ENCODE results near the gene ITGA1. TPM values are rescaled to one million over a fixed set of nuclear protein-coding genes. Genes with fewer than 3 reads are reported as not detected.

Gene ITGA1
- polyA plus RNA-seq, 1 experiment: 148 TPM

GRCh38 chr5:52947208-52947607 is 159.5 kb downstream of the ITGA1 start:
- POLR2A ChIA-PET: interaction anchor here (0.6 kb wide), 1 partner anchor 91 kb away, joined by 4 read pairs; no protein-coding TSS in a partner anchor
- Histone ChIP-seq H3K9me3 (ENCODE audit: control insufficient read depth, insufficient read depth, low read length) (no peaks in the 10 kb centered on the region), H3K4me3 (ENCODE audit: low read depth, low read length) (no peak overlapping the region), H3K27me3 (ENCODE audit: control insufficient read depth, insufficient read depth, low read length) (no peaks in the 10 kb centered on the region), H3K27ac (ENCODE audit: low read depth, low read length) (no peak overlapping the region)
- CTCF ChIA-PET: interaction anchor here (1.0 to 6.6 kb wide), 7 partner anchors 15 to 150 kb away, joined by 3 to 148 read pairs (median 25); no protein-coding TSS in a partner anchor
- no peak for TF ChIP-seq CTCF (IDR thresholded peaks at IDR 0.05; ENCODE audit: low read depth, low read length)
- no peak for DNase-seq (ENCODE audit: low read depth, low spot score)

- no peak for DNase-seq (ENCODE audit: low read depth, low spot score)
- H3K4me3 ChIP-seq (ENCODE audit: low read depth, low read length): no peak overlapping the region
- no peak overlapping the region for H3K27ac ChIP-seq (ENCODE audit: low read depth, low read length)
- TF ChIP-seq CTCF (IDR thresholded peaks at IDR 0.05; ENCODE audit: low read depth, low read length): no peak
- no peaks in the 10 kb centered on the region for H3K9me3 ChIP-seq (ENCODE audit: control insufficient read depth, insufficient read depth, low read length)
- ChIA-PET POLR2A (interaction anchor here (0.6 kb wide), 1 partner anchor 90 kb away, joined by 4 read pairs; no protein-coding TSS in a partner anchor), CTCF (interaction anchor here (0.5 to 6.6 kb wide), 32 partner anchors 10 to 1287 kb away, joined by 3 to 148 read pairs (median 8); partner anchors contain the start of gene ITGA2)
- no peaks in the 10 kb centered on the region for H3K27me3 ChIP-seq (ENCODE audit: control insufficient read depth, insufficient read depth, low read length)
Measured at GRCh38 chr5:52947851-52948250, 160.1 kb downstream of the ITGA1 start.

GRCh38 chr5:52948418-52949076 is 160.8 kb downstream of the ITGA1 start:
- Histone ChIP-seq H3K9me3 (ENCODE audit: control insufficient read depth, insufficient read depth, low read length) (no peaks in the 10 kb centered on the region), H3K27ac (ENCODE audit: low read depth, low read length) (no peak overlapping the region), H3K27me3 (ENCODE audit: control insufficient read depth, insufficient read depth, low read length) (no peaks in the 10 kb centered on the region), H3K4me3 (ENCODE audit: low read depth, low read length) (no peak overlapping the region)
- ChIA-PET CTCF (interaction anchor here (0.5 to 6.6 kb wide), 51 partner anchors 8 to 1286 kb away, joined by 3 to 148 read pairs (median 5); partner anchors contain the start of genes ITGA2 and MOCS2), POLR2A (interaction anchor here (0.6 kb wide), 1 partner anchor 91 kb away, joined by 6 read pairs; no protein-coding TSS in a partner anchor)
- peak; percentile 69 for DNase-seq (ENCODE audit: low read depth, low spot score)
- peak; percentile 75 for TF ChIP-seq CTCF (IDR thresholded peaks at IDR 0.05; ENCODE audit: low read depth, low read length)

- CTCF ChIA-PET: interaction anchor here (0.7 to 6.6 kb wide), 6 partner anchors 35 to 147 kb away, joined by 3 to 148 read pairs (median 6); no protein-coding TSS in a partner anchor
- POLR2A ChIA-PET: no interaction called here
- H3K27ac ChIP-seq (ENCODE audit: low read depth, low read length): no peak overlapping the region
- H3K4me3 ChIP-seq (ENCODE audit: low read depth, low read length): no peak overlapping the region
- no peak for DNase-seq (ENCODE audit: low read depth, low spot score)
- no peaks in the 10 kb centered on the region for H3K9me3 ChIP-seq (ENCODE audit: control insufficient read depth, insufficient read depth, low read length)
- no peaks in the 10 kb centered on the region for H3K27me3 ChIP-seq (ENCODE audit: control insufficient read depth, insufficient read depth, low read length)
- TF ChIP-seq CTCF (IDR thresholded peaks at IDR 0.05; ENCODE audit: low read depth, low read length): no peak
Measured at GRCh38 chr5:52950686-52951085, 163.0 kb downstream of the ITGA1 start.

- H3K27me3 ChIP-seq (ENCODE audit: control insufficient read depth, insufficient read depth, low read length): no peaks in the 10 kb centered on the region
- H3K4me3 ChIP-seq (ENCODE audit: low read depth, low read length): no peak overlapping the region
- H3K9me3 ChIP-seq (ENCODE audit: control insufficient read depth, insufficient read depth, low read length): no peaks in the 10 kb centered on the region
- ChIA-PET CTCF (interaction anchor here (1.1 to 1.7 kb wide), 2 partner anchors 11 to 143 kb away, joined by 6 to 11 read pairs; no protein-coding TSS in a partner anchor), POLR2A (no interaction called here)
- no peak overlapping the region for H3K27ac ChIP-seq (ENCODE audit: low read depth, low read length)
- no peak for DNase-seq (ENCODE audit: low read depth, low spot score)
- TF ChIP-seq CTCF (IDR thresholded peaks at IDR 0.05; ENCODE audit: low read depth, low read length): no peak
Measured at GRCh38 chr5:52952483-52952882, 164.8 kb downstream of the ITGA1 start.
